RPMI7951 (cell line): ENCODE measurements around the gene TLR8. TPM values are rescaled to one million over a fixed set of nuclear protein-coding genes. Genes with fewer than 3 reads are reported as not detected.
"Not testable (repeated sequence)": the region's sequence is repeated elsewhere in the genome, so short reads cannot be mapped to it uniquely, and the experiment has no call there.

Experiments used
- DNase-seq: peaks from one replicate; pipeline ENCODE4 v3.0.0-alpha.2; 2012; ENCODE audit warnings: low read depth
- total RNA-seq: library from RNA; depleted of rRNA; stranded (reverse); fragments of >200 nt; shearing (Covaris generic); gene quantifications from 2 replicates; pipeline ENCODE4 v1.2.3, GENCODE V29; 2014

The TLR8 gene
- total RNA-seq, 1 experiment from 2014 or later = not detected

DNA sequence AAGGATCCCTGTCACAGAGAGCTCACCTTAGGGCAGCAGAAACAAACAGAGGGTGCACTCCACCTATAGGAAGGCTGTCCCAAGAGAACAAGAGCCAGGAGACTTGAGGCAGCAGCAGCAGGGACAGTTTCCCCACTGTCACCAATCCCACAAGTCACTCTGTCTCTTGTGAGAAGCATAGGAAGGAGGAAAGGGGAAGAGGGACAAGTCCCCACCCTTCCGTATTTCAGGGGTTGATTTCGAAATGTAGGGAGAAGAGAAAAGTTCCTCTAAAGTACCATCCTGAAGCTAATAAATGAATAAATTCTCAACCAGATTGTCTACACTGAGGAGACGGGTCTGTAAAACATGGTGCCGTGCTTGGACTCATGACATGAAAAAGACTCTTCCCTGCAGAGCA is 9.5 kb upstream of the TLR8 start:
- no peak for DNase-seq

DNA sequence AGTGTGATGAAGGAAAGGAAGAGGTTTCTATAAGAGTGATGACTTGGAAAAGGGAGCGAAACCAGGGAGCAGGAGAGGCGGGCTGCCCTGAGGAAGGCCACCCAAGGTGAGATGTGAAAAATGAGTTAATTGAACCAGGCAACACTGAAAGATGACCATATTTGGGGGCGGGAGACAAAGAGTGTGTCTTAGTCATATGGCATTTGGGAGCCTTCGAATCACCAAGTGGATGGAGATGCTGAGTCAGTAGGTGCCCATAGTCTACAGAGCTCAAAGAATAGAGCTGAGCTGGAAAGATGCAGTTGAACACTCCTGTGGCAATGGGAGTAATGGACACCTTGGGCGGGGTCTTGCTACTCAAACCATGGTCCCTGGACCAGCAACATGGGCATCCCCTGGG is 8.3 kb upstream of the TLR8 start:
- DNase-seq = no peak

- no peak for DNase-seq
Observed at GRCh38 chrX:12899506-12899905, 6.9 kb upstream of the TLR8 start.

DNA sequence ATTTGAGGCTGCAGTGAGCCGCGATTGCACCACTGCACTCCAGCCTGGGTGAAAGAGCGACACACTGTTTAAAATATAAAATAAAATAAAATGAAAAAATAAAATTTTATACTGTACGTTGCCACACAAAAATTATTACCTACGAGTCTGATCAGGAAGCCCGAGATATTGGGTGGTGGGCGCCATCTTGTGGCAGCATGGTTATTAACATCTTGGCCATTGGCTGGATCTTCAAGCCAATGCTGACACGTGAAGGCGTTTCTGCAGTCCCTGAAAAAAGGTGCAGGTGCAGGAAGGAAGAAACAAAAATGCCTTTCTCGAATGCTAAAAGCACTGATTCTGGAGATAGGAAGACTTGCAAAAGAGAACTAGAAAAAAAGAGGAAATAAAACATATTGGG is 4.9 kb upstream of the TLR8 start:
- peak; percentile 48 for DNase-seq

GRCh38 chrX:12903646-12904045 is 2.8 kb upstream of the TLR8 start:
- peak; percentile 33 for DNase-seq

DNA sequence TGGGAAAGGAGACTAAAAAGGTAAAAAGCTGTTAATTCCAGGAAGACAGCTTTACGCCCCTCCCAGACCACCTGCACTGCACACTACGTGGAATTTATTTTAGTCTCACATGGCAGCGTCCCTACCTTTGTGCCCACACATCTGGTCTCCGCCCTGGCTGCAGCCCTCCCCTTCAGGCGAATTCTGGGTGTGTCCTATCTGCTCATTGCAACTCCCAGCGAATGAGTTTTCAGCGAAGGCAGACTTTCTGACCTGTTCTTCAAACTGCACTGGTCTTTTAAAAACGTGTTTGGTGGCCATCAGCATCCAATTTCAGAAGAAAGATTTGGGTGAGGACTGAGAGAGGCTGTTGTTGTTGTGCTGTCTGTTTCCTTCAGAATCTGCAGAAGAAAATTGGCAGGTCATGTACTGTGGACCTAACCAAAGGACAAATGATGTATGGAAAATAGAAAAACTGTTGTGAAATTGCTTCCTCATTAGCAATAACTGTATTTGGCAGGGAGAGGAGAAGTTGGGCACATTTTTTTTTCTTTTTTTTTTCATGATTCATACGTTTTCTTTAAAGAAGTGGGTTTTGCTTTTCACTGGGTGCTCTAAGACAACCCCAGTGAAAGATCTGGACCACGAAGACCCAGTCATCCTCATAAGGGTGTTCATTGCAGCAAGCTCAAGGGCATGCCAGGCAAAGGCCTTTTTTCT is 4.2 kb downstream of the TLR8 start:
- DNase-seq = no peak

- DNase-seq = no peak
Observed at GRCh38 chrX:12911122-12911470, 4.7 kb downstream of the TLR8 start.

DNA sequence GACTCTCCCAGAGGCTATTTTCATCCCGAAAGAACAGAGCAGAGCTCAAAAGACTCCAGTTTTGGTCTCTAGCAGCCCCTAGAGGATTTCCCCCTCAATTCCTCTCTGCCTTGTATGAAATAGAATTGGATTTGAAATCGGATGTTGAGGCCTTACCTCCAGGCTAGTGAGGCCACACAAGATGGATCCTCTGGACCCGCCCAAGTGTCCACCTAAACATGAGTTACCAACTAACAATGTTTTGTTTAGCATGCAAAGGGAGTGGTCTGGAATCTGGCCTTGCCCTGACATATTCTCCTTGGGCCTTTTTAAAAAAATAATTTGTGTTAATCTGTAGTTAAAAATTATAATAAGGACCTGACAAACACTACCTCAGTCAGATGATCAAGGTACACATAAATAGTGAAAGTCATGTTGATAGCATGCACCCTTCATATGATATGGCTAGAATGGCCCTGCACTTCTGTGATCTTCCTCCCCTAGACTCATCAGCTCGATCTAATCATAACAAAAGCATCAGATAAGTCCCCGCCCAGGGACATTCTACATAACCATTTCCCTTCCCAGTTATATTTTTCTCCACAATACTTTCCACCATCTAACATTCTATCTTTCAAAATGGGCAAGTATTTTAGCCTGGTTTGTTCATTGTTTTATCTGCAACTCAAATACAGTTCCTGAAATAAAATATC is 6.5 kb downstream of the TLR8 start:
- no peak for DNase-seq

- DNase-seq = no peak
Observed at GRCh38 chrX:12917753-12918152, 11.3 kb downstream of the TLR8 start.

DNA sequence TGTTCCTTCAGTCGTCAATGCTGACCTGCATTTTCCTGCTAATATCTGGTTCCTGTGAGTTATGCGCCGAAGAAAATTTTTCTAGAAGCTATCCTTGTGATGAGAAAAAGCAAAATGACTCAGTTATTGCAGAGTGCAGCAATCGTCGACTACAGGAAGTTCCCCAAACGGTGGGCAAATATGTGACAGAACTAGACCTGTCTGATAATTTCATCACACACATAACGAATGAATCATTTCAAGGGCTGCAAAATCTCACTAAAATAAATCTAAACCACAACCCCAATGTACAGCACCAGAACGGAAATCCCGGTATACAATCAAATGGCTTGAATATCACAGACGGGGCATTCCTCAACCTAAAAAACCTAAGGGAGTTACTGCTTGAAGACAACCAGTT is 12.6 kb downstream of the TLR8 start:
- no peak for DNase-seq

DNA sequence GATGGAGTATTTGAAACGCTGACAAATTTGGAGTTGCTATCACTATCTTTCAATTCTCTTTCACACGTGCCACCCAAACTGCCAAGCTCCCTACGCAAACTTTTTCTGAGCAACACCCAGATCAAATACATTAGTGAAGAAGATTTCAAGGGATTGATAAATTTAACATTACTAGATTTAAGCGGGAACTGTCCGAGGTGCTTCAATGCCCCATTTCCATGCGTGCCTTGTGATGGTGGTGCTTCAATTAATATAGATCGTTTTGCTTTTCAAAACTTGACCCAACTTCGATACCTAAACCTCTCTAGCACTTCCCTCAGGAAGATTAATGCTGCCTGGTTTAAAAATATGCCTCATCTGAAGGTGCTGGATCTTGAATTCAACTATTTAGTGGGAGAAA is 13.2 kb downstream of the TLR8 start:
- no peak for DNase-seq

GRCh38 chrX:12920990-12921389 is 14.6 kb downstream of the TLR8 start:
- DNase-seq = peak; percentile 26

- peak; percentile 25 for DNase-seq
Observed at GRCh38 chrX:12921886-12922598, 15.6 kb downstream of the TLR8 start.

GRCh38 chrX:12922599-12922919 is 16.1 kb downstream of the TLR8 start:
- no peak for DNase-seq

DNA sequence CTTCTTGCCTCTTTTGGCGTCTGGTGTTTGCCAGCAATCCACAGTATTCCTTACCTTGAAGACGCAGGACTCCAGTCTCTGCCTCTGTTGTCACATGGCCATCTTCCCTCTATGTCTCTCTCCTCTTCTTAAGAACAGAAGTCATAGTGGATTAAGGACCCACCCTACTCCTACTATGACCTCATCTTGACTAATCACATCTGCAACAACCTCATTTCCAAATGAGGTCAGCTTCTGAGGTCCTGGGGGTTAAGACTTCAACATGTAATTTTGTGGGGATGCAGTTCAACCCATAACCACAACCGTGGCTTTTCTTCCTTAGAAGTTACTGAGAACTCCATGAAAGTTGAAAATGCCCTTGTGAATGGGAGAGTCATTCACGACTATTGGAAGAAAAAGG is 23.3 kb downstream of the TLR8 start:
- DNase-seq = peak; percentile 73

DNA sequence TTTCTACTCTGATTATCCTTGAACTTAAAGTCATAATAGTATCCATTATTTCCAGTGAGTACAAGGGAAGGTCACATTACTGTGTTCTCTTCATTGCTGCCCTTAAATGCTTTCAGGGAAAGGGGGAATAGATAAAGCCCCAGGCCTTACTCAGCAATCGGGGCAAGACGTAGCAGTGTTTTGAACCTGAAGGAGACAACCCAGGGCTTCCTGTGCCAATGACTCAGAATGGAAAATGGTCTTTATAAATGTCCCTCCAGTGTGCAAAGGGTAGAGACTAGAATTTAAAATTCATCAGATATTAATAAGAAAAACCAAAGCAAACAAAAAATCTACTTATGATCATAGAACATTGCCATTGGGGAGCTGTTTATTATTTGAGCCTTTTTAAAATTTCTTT is 23.7 kb downstream of the TLR8 start:
- peak; percentile 10 for DNase-seq

DNA sequence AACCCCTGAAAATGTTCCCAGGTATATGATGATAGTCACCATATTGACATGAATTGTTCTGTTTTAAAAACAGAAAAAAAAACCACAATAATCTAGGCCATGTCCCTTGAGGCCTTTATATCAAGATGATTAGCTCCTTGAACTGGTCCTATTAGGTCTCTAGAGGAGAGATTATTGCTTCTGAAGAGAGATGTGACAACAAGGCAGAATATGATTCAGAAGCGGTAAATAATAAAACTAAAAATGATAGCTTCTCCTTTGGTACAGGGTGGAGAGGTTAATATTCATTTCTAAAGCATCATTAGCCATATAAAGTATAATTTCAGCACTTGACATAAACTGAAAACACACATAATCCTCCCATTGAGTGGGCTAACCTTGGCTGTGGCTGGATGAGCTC is 25.8 kb downstream of the TLR8 start:
- no peak for DNase-seq

DNA sequence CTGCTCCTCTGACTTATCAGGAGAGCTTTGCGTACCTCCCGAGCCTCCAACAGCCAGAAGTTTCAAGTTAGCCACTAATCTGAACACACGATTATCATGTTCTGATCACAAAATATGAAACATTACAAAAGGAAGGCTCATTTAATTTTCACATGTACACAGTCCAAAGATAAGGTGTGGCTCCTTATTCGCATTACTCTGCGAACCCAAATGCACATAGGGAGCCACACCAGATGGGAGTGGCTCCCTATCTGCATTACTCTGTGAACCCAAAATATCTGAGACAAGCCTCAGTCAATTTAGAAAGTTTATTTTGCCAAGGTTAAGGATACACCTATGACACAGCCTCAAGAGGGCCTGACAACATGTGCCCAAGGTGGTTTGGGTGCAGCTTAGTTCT is 28.4 kb downstream of the TLR8 start:
- no peak for DNase-seq

DNA sequence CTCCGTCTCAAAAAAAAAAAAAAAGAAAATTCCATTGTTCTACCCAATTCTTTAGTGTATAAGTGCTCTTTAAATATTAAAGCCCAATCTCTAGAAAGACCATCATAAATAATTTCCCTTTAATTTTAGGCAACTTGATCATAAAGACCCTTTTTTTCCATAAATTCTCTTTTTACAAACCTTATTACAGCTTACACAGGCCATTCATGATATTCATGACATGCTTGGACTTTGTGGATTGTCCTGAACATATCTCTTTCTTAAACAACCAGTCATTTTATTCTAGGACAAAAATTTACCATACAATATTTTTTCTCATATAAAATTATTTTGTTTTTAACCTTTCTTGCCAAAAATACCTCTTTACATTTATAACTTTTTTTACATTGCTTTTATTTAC is 30.5 kb downstream of the TLR8 start:
- no peak for DNase-seq

- DNase-seq = not testable (repeated sequence)
Observed at GRCh38 chrX:12940471-12940870, 34.1 kb downstream of the TLR8 start.

DNA sequence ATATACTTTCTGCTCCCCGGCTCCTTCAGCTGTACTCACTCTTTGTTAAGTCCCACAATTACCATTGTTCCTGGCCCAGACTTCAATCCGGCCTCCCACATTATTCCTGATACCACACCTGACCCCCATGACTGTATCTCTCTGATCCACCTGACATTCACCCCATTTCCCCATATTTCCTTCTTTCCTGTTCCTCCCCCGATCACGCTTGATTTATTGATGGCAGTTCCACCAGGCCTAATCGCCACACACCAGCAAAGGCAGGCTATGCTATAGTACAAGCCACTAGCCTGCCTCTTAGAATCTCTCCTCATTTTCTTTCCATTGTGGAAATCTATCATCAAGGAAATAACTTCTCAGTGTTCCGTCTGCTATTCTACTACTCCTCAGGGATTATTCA is 37.2 kb downstream of the TLR8 start:
- not testable (repeated sequence) for DNase-seq

DNA sequence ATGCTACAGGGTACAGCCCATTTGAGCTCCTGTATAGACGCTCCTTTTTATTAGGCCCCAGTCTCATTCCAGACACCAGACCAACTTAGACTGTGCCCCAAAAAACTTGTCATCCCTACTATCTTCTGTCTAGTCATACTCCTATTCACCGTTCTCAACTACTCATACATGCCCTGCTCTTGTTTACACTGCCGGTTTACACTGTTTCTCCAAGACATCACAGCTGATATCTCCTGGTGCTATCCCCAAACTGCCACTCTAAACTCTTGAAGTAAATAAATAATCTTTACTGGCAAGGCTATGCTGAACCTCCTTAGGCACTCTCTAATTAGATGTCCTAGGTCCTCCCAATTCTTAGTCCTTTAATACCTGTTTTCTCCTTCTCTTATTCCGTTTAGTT is 38.0 kb downstream of the TLR8 start:
- not testable (repeated sequence) for DNase-seq

DNA sequence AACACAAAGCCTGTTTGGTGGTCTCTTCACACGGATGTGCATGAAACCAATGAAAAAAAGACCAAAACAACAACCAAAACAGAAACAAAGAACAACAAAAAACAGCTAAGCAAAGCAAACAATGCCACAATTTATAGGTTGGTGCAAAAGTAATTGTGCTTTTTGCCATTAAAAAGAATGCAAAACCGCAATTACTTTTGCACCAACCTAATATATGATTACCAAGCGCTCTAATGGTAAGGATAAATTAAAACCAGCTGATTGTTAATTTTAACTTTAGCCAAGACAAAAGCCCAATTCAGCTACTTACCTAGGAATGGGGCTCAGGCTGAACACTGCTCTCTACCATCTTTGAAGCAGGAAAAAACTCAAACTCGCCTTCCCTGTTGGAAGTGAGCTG is 39.1 kb downstream of the TLR8 start:
- no peak for DNase-seq
